ENCODE measurements around the gene FERMT1.
"Not testable (repeated sequence)": the region's sequence is repeated elsewhere in the genome, so short reads cannot be mapped to it uniquely, and the experiment has no call there.

Gene FERMT1

DNA sequence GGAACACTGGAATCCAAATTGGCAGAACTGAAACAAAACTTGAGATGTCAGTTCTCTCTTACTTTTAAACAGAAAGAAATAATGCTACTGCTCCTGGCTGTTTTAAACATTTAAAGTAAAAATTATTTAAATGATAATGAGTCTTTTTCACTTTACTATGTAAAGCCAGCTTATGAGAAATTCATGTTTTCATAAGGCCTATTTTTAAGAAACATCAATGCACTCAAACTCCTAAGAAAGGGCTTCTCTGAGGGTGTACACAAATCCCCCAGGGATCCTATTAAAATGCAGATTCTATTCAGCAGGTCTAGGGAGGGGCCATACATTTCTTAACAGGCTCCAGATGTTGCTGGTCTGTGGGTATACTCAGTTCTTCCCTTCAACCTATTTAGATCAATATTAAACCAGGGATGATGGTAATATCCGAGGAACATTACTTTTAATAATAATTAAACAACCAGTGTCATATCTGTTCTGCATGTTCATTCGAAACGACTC is 2.3 kb downstream of the FERMT1 start:
- TF ChIP-seq, protein P1, sequence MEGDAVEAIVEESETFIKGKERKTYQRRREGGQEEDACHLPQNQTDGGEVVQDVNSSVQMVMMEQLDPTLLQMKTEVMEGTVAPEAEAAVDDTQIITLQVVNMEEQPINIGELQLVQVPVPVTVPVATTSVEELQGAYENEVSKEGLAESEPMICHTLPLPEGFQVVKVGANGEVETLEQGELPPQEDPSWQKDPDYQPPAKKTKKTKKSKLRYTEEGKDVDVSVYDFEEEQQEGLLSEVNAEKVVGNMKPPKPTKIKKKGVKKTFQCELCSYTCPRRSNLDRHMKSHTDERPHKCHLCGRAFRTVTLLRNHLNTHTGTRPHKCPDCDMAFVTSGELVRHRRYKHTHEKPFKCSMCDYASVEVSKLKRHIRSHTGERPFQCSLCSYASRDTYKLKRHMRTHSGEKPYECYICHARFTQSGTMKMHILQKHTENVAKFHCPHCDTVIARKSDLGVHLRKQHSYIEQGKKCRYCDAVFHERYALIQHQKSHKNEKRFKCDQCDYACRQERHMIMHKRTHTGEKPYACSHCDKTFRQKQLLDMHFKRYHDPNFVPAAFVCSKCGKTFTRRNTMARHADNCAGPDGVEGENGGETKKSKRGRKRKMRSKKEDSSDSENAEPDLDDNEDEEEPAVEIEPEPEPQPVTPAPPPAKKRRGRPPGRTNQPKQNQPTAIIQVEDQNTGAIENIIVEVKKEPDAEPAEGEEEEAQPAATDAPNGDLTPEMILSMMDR (IDR thresholded peaks at IDR 0.05; ENCODE audit: low read depth, low read length), result no peak
- no peak overlapping the region for H3K4me3 ChIP-seq (replicated peaks in 1 of 2; ENCODE audit: low read depth in 2 of 2, low read length in 2 of 2)
- DNase-seq (ENCODE audit: low read depth in 2 of 2), result no peak

DNA sequence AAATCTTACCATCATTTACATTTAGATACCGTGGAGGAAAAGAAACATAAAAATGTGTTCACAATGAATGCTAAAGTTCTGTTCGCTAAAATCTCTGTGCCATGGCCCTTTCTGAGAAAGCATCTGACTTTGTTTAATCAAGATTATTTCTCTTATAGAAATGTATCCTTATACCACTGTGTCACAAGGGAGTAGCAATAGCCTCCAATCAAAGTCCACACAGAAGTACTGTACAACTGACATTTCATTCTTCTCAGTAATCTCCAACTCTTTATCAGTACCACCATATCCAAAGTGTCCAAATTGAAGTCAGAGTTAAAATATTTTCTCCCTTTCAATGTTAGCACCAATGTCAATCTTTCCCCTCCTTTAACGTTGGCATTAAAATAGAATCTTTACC is 6.1 kb downstream of the FERMT1 start:
- no peak for DNase-seq (ENCODE audit: low read depth in 2 of 2)
- TF ChIP-seq, protein P1 (IDR thresholded peaks at IDR 0.05; ENCODE audit: low read depth, low read length), result no peak
- no peak overlapping the region for H3K4me3 ChIP-seq (replicated peaks in 1 of 2; ENCODE audit: low read depth in 2 of 2, low read length in 2 of 2)

DNA sequence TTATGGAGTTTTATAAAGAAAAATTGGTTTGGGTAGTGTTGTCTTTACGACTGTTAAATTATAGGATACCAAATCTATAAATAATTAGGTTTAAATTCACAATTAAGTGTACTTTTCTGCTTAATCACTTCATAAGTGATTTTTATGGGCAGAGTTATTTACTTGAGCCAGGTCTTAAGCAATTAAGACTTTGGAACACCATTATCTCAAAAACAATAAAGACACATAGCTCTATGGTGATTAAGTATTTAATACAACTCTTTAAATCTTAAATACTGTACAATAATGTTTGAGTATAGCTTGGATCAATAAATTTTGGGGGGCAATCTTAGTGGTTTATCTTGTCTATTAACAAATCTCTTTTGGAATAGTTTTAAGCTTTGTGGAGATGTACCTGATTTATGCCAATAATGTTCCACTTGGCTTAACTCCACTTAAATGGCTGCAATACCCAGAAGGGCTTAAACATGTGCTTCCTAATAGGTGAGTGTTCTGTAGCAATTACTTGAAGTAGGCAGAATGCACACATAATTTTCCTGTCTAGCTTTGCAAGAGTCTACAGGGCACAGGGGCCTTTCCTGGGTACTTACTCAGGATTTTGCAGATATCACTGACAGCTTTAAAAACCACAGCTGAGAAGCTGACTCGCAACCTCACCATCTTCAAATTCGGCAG is 7.5 kb downstream of the FERMT1 start:
- DNase-seq (ENCODE audit: low read depth in 2 of 2), result no peak
- TF ChIP-seq, protein P1 (IDR thresholded peaks at IDR 0.05; ENCODE audit: low read depth, low read length), result no peak
- H3K4me3 ChIP-seq (replicated peaks in 1 of 2; ENCODE audit: low read depth in 2 of 2, low read length in 2 of 2), result no peak overlapping the region

DNA sequence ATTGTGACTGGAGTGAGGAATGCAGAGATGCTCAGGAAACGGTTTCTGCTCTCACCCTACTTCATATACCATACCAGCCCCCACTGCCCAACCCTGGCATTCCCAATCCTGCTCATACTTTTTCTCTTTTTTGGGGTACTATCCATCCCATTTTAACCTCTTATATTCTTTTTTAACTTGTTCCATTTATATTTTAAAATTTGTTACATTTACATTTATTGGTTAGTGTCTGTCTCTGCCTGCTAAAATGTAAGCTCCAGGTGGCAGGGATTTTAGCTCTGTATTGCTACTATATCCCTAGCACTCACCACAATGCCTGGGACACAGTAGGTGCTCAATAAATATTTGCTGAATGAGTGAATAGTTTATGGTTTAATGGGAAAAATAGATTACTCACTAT is 8.1 kb downstream of the FERMT1 start:
- no peak overlapping the region for H3K4me3 ChIP-seq (replicated peaks in 1 of 2; ENCODE audit: low read depth in 2 of 2, low read length in 2 of 2)
- TF ChIP-seq, protein P1 (IDR thresholded peaks at IDR 0.05; ENCODE audit: low read depth, low read length), result no peak
- DNase-seq (ENCODE audit: low read depth in 2 of 2), result no peak

DNA sequence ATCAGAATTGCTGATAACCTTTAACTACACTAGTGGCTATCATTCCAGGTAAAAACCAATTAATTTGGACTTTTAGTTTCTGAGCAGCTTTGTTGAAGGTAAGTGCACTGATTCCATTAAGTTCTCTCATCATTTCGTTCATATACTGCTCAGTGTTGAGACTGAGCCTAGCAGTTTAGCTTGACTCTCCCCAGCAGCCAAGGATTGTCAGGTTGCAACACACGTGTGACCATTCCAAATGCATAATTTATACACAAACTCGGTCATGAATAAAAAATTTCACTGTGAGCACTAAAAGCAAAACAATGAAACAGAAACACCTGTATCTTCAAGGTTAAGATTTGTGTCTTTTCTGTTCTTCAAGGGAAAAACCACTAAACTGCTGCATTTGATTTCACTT is 8.9 kb downstream of the FERMT1 start:
- no peak overlapping the region for H3K4me3 ChIP-seq (replicated peaks in 1 of 2; ENCODE audit: low read depth in 2 of 2, low read length in 2 of 2)
- TF ChIP-seq, protein P1 (IDR thresholded peaks at IDR 0.05; ENCODE audit: low read depth, low read length), result no peak
- DNase-seq (ENCODE audit: low read depth in 2 of 2), result no peak

DNA sequence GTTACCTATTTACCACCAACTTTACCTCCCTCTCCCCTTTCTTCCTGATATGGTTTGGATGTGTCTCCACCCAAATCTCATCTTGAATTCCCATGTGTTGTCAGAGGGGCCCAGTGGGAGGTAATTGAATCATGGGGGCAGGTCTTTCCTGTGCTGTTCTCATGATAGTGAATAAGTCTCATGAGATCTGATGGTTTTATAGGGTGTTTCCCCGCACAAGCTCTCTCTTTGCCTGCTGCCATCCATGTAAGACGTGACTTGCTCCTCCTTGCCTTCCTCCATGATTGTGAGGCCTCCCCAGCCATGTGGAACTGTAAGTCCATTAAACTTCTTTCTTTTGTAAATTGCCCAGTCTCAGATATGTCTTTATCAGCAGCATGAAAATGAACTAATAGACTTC is 9.9 kb downstream of the FERMT1 start:
- not testable (repeated sequence) for H3K4me3 ChIP-seq (replicated peaks in 1 of 2; ENCODE audit: low read depth in 2 of 2, low read length in 2 of 2); DNase-seq (ENCODE audit: low read depth in 2 of 2)

DNA sequence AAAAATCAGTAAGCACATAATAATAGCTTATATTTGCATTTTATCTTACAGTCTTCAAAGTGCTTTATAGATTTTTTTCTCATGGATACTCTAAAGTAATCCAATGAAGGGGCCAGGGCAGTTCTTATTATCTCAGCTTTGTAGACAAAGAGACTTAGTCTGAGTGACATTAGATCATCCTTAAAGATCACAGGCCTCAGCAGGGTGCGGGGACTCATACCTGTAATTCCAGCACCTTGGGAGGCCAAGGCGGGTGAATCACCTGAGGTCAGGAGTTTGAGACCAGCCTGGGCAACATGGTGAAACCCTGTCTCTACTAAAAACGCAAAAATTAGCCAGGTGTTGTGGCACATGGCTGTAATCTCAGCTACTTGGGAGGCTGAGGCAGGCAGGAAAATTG is 14.5 kb downstream of the FERMT1 start:
- no peak for DNase-seq (ENCODE audit: low read depth in 2 of 2)
- TF ChIP-seq, protein P1 (IDR thresholded peaks at IDR 0.05; ENCODE audit: low read depth, low read length), result no peak
- no peak overlapping the region for H3K4me3 ChIP-seq (replicated peaks in 1 of 2; ENCODE audit: low read depth in 2 of 2, low read length in 2 of 2)

Data from cardiac fibroblast (primary cell).